Endothelial cell of umbilical vein (primary cell): ENCODE results near the gene CNIH4. TPM values are rescaled to one million over a fixed set of nuclear protein-coding genes. Genes with fewer than 3 reads are reported as not detected.

Experiments used
- BruUV-seq: library from RNA; stranded (reverse); fragments of 400-500 nt; replicated peaks from 2 replicates; lab custom pipeline; 2021; lab: Mats Ljungman, UMichigan
- CTCF ChIA-PET: fragments of 300-600, 350-600 bp; sonication (Branson Sonifier 250); formaldehyde crosslinking; loops from one replicate; lab custom pipeline; 2021; ENCODE audit warnings: antibody characterized with exemption, inconsistent platforms; lab: Charles Lee
- POLR2A ChIA-PET: fragments of 300-600, 350-600 bp; sonication (Branson Sonifier 250); formaldehyde crosslinking; loops from one replicate; lab custom pipeline; 2021; ENCODE audit warnings: antibody characterized with exemption, inconsistent platforms; lab: Charles Lee
- DNase-seq: peaks from one replicate; pipeline ENCODE4 v3.0.0-alpha.2; 2011; ENCODE audit warnings: low read depth, low spot score
- FAIRE-seq: peaks from 2 replicates; lab custom pipeline; 2011; peaks lifted over from hg19 to GRCh38; lab: Jason Lieb, UNC
- H2AFZ ChIP-seq: 2 replicates; pipeline ENCODE4 v1.6.0; 2012; ENCODE audit warnings: low read depth, low read length, control low read depth, inconsistent platforms
- H3K27ac ChIP-seq: 2 replicates; pipeline ENCODE4 v1.5.1; 2011; ENCODE audit warnings: low read depth, mild to moderate bottlenecking, control low read depth, low read length, moderate library complexity; ENCODE audit not compliant: insufficient read depth
- H3K27me3 ChIP-seq, 2 experiments: 2 replicates each; pipeline versions ENCODE4 v1.6.0 to v1.6.1; 2011; ENCODE audit warnings: low read length in 2 of 2, mixed read lengths in 1 of 2; ENCODE audit not compliant: control insufficient read depth in 2 of 2, insufficient read depth in 2 of 2
- H3K36me3 ChIP-seq, 2 experiments: 2 replicates in 1 of 2; 3 replicates in 1 of 2; pipeline ENCODE4 v1.5.1; 2011; ENCODE audit warnings: low read length in 2 of 2, mild to moderate bottlenecking in 1 of 2, moderate library complexity in 1 of 2; ENCODE audit not compliant: control insufficient read depth in 2 of 2, insufficient read depth in 2 of 2; ENCODE audit errors: extremely low read depth in 1 of 2
- H3K4me1 ChIP-seq: 3 replicates; pipeline ENCODE4 v1.5.1; 2011; ENCODE audit warnings: mild to moderate bottlenecking, low read length; ENCODE audit not compliant: control insufficient read depth, insufficient read depth; ENCODE audit errors: extremely low read depth
- H3K4me2 ChIP-seq: 2 replicates; pipeline ENCODE4 v1.6.1; 2011; ENCODE audit warnings: low read length, control low read depth, mixed read lengths; ENCODE audit not compliant: insufficient read depth
- H3K4me3 ChIP-seq, 3 experiments: fragments of 200-600 bp in 1 of 3; sonication (generic), shearing (Covaris generic) in 1 of 3; replicated peaks in 1 of 3; 2 replicates each; pipeline ENCODE4 v1.5.1; 2011 to 2016; ENCODE audit warnings: control low read depth in 3 of 3, low read length in 3 of 3, mild to moderate bottlenecking in 2 of 3, inconsistent platforms in 1 of 3, low read depth in 1 of 3, moderate library complexity in 1 of 3; ENCODE audit not compliant: insufficient read depth in 1 of 3
- H3K79me2 ChIP-seq: 2 replicates; pipeline ENCODE4 v1.6.0; 2012; ENCODE audit warnings: low read length, inconsistent platforms; ENCODE audit not compliant: control insufficient read depth, insufficient read depth
- H3K9ac ChIP-seq: replicated peaks from 2 replicates; pipeline ENCODE3; 2011; ENCODE audit warnings: low read length, control low read depth; ENCODE audit not compliant: insufficient read depth; ENCODE audit errors: extremely low read depth
- H3K9me1 ChIP-seq: replicated peaks from 3 replicates; pipeline ENCODE4 v1.6.0; 2011; ENCODE audit warnings: mild to moderate bottlenecking, low read length; ENCODE audit not compliant: control insufficient read depth, insufficient read depth; ENCODE audit errors: extremely low read depth
- H3K9me3 ChIP-seq: replicated peaks from 2 replicates; pipeline ENCODE4 v1.5.1; 2012; ENCODE audit warnings: low read length, inconsistent platforms; ENCODE audit not compliant: control insufficient read depth, insufficient read depth
- H4K20me1 ChIP-seq: replicated peaks from 2 replicates; pipeline ENCODE3; 2011; ENCODE audit warnings: mild to moderate bottlenecking, low read length; ENCODE audit not compliant: control insufficient read depth, insufficient read depth; ENCODE audit errors: extremely low read depth
- CTCF ChIP-seq, 2 donors: IDR thresholded peaks; 1 replicate in 1 of 2; 2 replicates in 1 of 2; pipeline ENCODE4 v1.5.1; 2011; ENCODE audit warnings: low read length in 2 of 2, mild to moderate bottlenecking in 2 of 2, moderate library complexity in 2 of 2, control low read depth in 1 of 2, inconsistent platforms in 1 of 2, low read depth in 1 of 2; ENCODE audit not compliant: insufficient read depth in 1 of 2; ENCODE audit errors: extremely low read depth in 1 of 2
- EZH2 ChIP-seq: IDR thresholded peaks from 2 replicates; pipeline ENCODE4 v1.6.1; 2012; ENCODE audit warnings: borderline replicate concordance, low read depth, mild to moderate bottlenecking, moderate library complexity, low read length, inconsistent platforms; ENCODE audit not compliant: severe bottlenecking
- FOS ChIP-seq: IDR thresholded peaks from 2 replicates; pipeline ENCODE4 v1.6.1; 2011; ENCODE audit warnings: mild to moderate bottlenecking, low read length, moderate library complexity, borderline replicate concordance; ENCODE audit not compliant: insufficient read depth
- GATA2 ChIP-seq: IDR thresholded peaks from 2 replicates; pipeline ENCODE4 v1.7.0; 2011; ENCODE audit warnings: low read depth, mild to moderate bottlenecking, moderate library complexity, mixed read lengths, low read length; ENCODE audit not compliant: insufficient read length, insufficient read depth
- JUN ChIP-seq: IDR thresholded peaks from 2 replicates; pipeline ENCODE4 v1.6.1; 2011; ENCODE audit warnings: borderline replicate concordance, low read depth; ENCODE audit not compliant: insufficient read length, insufficient read depth
- MAX ChIP-seq: IDR thresholded peaks from 2 replicates; pipeline ENCODE4 v1.6.1; 2011; ENCODE audit not compliant: insufficient read depth, insufficient read length
- MYC ChIP-seq: IDR thresholded peaks from one replicate; pipeline ENCODE4 v1.6.1; 2011; ENCODE audit warnings: mild to moderate bottlenecking, low read depth, low read length
- POLR2A ChIP-seq: IDR thresholded peaks from 2 replicates; pipeline ENCODE4 v1.6.1; 2012; ENCODE audit warnings: low read depth, mild to moderate bottlenecking, control low read depth, low read length
- POLR2AphosphoS5 ChIP-seq: IDR thresholded peaks from 2 replicates; pipeline ENCODE4 v1.6.1; 2012; ENCODE audit warnings: low read depth, mild to moderate bottlenecking, control low read depth, low read length, moderate library complexity; ENCODE audit not compliant: insufficient read depth
- dilution Hi-C: fragments of 300-500 bp; cut with MboI; formaldehyde crosslinking; loops from one replicate; pipeline ENCODE4 v1.15.0; 2019; ENCODE audit warnings: low sequenced_read_pairs; ENCODE audit not compliant: extremely low pct_ligation_motif_present
- intact Hi-C: fragments of 100-400 bp; cut with micrococcal nuclease; formaldehyde crosslinking; loops from one replicate; pipeline ENCODE4 v1.10.0; 2022
- polyA plus RNA-seq, 4 experiments: library from polyadenylated mRNA; depleted of rRNA in 3 of 4; stranded (reverse) in 3 of 4; unstranded in 1 of 4; fragments of >200 nt; gene quantifications; 2 replicates each; pipeline versions ENCODE4 v1.2.1 to v1.2.3, GENCODE V29; 2011 to 2012; ENCODE audit warnings: missing spikeins in 1 of 4
- total RNA-seq: library from RNA; stranded (reverse); gene quantifications from 2 replicates; pipeline ENCODE4 v1.2.3, GENCODE V29; 2021

Gene CNIH4
- total and polyA plus RNA-seq, 2 donors (not counting 3 experiments of a cell fraction or from before 2014, with no cell fraction given), result 74.9 to 118 TPM

- no TSS peak for BruUV-seq
- Histone ChIP-seq H3K27me3 (no peaks in the 10 kb centered on the region), H2AFZ (no peak overlapping the region), H3K4me3 (no peak overlapping the region), H3K9ac (no peak overlapping the region), H3K36me3 (peaks cover 7 to 32% of the 10 kb centered on the region in 2 experiments), H3K27ac (no peak overlapping the region), H3K4me2 (no peak overlapping the region), H3K4me1 (no peaks in the 10 kb centered on the region), H3K79me2 (no peaks in the 10 kb centered on the region), H4K20me1 (no peaks in the 10 kb centered on the region), H3K9me3 (no peaks in the 10 kb centered on the region), H3K9me1 (no peaks in the 10 kb centered on the region)
- FAIRE-seq (no peak), DNase-seq (no peak)
- no peak for TF ChIP-seq EZH2
- no peak for TF ChIP-seq MAX
- no peak for TF ChIP-seq MYC
- TF ChIP-seq GATA2, result no peak
- TF ChIP-seq FOS, result no peak
- TF ChIP-seq POLR2A, result no peak
- no peak for TF ChIP-seq CTCF (IDR thresholded peaks at IDR 0.05; ENCODE audit: extremely low read depth in 1 of 2, insufficient read depth in 1 of 2, low read depth in 1 of 2, low read length in 2 of 2)
- TF ChIP-seq POLR2AphosphoS5, result no peak
- no peak for TF ChIP-seq JUN
- intact Hi-C loops (no loop called here), dilution Hi-C loops (no loop called here)
- CTCF ChIA-PET, result interaction anchor here (1.0 to 1.6 kb wide), 2 partner anchors 16 to 272 kb away, joined by 3 to 6 read pairs; no protein-coding TSS in a partner anchor
- POLR2A ChIA-PET, result no interaction called here
Observed at GRCh38 chr1:224387943-224388342, 31.3 kb downstream of the CNIH4 start.
